ENCODE data around the gene C9orf57.

DNA sequence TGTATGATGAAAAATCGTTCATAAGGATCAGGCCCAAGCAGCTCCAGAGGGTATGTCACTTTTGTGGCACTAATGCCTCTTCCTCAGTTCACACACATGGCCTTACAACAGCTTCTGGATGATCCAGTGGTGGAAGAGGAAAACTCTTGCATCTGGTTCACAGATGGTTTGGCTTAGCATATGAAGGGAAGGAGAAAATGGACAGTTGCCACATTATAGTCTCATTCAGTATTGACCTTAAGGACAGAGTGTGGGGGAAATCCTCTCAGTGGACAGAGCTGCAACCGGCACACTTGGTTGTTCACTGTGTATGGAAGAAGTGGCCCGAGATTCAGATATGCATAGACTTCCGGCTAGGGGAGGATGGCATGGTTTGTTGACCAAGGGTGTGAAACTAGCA, 22.8 kb downstream of the C9orf57 start:
- no peak for TF ChIP-seq POLR2AphosphoS5 (IDR thresholded peaks at IDR 0.05; ENCODE audit: borderline replicate concordance, low read depth, low read length)
- no peak for TF ChIP-seq EZH2 (IDR thresholded peaks at IDR 0.05)
